MM.1S (cell line): Measurements from ENCODE around the gene SCAMP1.

ENCODE experiments used
- DNase-seq: peaks from one replicate; pipeline ENCODE4 v3.0.0-alpha.2; 2015
- H2AFZ ChIP-seq: fragments of 300-600 bp; sonication (generic); 2 replicates; pipeline ENCODE4 v1.6.0; 2016; ENCODE audit warnings: antibody characterized with exemption, low read length
- H3F3A ChIP-seq: fragments of 300-600 bp; sonication (generic); 2 replicates; pipeline ENCODE4 v1.6.1; 2016; ENCODE audit warnings: mild to moderate bottlenecking, antibody characterized with exemption, low read length, moderate library complexity, mixed read lengths; ENCODE audit not compliant: insufficient read depth
- H3K27ac ChIP-seq: fragments of 300-600 bp; sonication (generic); 2 replicates; pipeline ENCODE4 v1.5.1; 2016; ENCODE audit warnings: mild to moderate bottlenecking, low read length
- H3K27me3 ChIP-seq: fragments of 300-600 bp; sonication (generic); replicated peaks from 2 replicates; pipeline ENCODE4 v1.6.0; 2016; ENCODE audit warnings: low read length; ENCODE audit not compliant: insufficient read depth
- H3K36me3 ChIP-seq: fragments of 300-600 bp; sonication (generic); replicated peaks from 2 replicates; pipeline ENCODE4 v1.6.1; 2016; ENCODE audit warnings: mild to moderate bottlenecking, low read length, mixed read lengths; ENCODE audit not compliant: insufficient read depth
- H3K4me1 ChIP-seq: fragments of 300-600 bp; sonication (generic); 2 replicates; pipeline ENCODE4 v1.6.1; 2016; ENCODE audit warnings: low read length, mixed read lengths
- H3K4me2 ChIP-seq: fragments of 300-600 bp; sonication (generic); 2 replicates; pipeline ENCODE4 v1.6.0; 2016; ENCODE audit warnings: low read depth, low read length
- H3K4me3 ChIP-seq: fragments of 300-600 bp; sonication (generic); 2 replicates; pipeline ENCODE4 v1.5.1; 2016; ENCODE audit warnings: low read length, mixed read lengths
- H3K79me2 ChIP-seq: fragments of 300-600 bp; sonication (generic); 2 replicates; pipeline ENCODE4 v1.6.1; 2016; ENCODE audit warnings: mixed run types, low read length, mixed read lengths
- H3K9ac ChIP-seq: fragments of 300-600 bp; sonication (generic); 2 replicates; pipeline ENCODE4 v1.6.1; 2016; ENCODE audit warnings: low read length, mixed read lengths
- H3K9me2 ChIP-seq: fragments of 300-600 bp; sonication (generic); replicated peaks from 2 replicates; pipeline ENCODE4 v1.6.1; 2016; ENCODE audit warnings: mild to moderate bottlenecking, low read length, mixed read lengths; ENCODE audit not compliant: insufficient read depth
- H3K9me3 ChIP-seq: fragments of 300-600 bp; sonication (generic); replicated peaks from 2 replicates; pipeline ENCODE4 v1.6.1; 2016; ENCODE audit warnings: mild to moderate bottlenecking, low read length, mixed read lengths; ENCODE audit not compliant: insufficient read depth
- H4K20me1 ChIP-seq: fragments of 300-600 bp; sonication (generic); 2 replicates; pipeline ENCODE4 v1.6.1; 2016; ENCODE audit warnings: mild to moderate bottlenecking, low read length, moderate library complexity, mixed read lengths; ENCODE audit not compliant: insufficient read depth
- EZH2 ChIP-seq: fragments of 300-600 bp; sonication (generic); optimal IDR thresholded peaks from 2 replicates; pipeline ENCODE3; 2017; ENCODE audit warnings: low read depth, mild to moderate bottlenecking, antibody characterized with exemption, low read length, mixed read lengths
- EZH2phosphoT487 ChIP-seq: fragments of 300-600 bp; sonication (generic); IDR thresholded peaks from 2 replicates; pipeline ENCODE4 v1.6.1; 2018; ENCODE audit warnings: antibody characterized with exemption, low read length
- TF ChIP-seq, protein P1 (sequence below): fragments of 300-600 bp; sonication (generic); IDR thresholded peaks from 2 replicates; pipeline ENCODE4 v1.5.1; 2016; ENCODE audit warnings: antibody characterized with exemption, low read length, mixed read lengths

SCAMP1 gene

GRCh38 chr5:78500871-78501270 is 140.5 kb downstream of the SCAMP1 start:
- H3K27ac ChIP-seq: no peak overlapping the region
- TF ChIP-seq EZH2phosphoT487: no peak
- H3K4me2 ChIP-seq: no peak overlapping the region
- no peaks in the 10 kb centered on the region for H4K20me1 ChIP-seq
- H3K4me1 ChIP-seq: peaks cover 17% of the 10 kb centered on the region
- H3K9me2 ChIP-seq: no peaks in the 10 kb centered on the region
- no peak overlapping the region for H3K9ac ChIP-seq
- H3K79me2 ChIP-seq: no peaks in the 10 kb centered on the region
- no peak overlapping the region for H2AFZ ChIP-seq
- no peak for DNase-seq
- no peaks in the 10 kb centered on the region for H3F3A ChIP-seq
- H3K4me3 ChIP-seq: no peak overlapping the region
- no peaks in the 10 kb centered on the region for H3K9me3 ChIP-seq
- no peaks in the 10 kb centered on the region for H3K36me3 ChIP-seq
- no peaks in the 10 kb centered on the region for H3K27me3 ChIP-seq

GRCh38 chr5:78501411-78502352 is 141.3 kb downstream of the SCAMP1 start:
- Histone ChIP-seq H3F3A (no peaks in the 10 kb centered on the region), H3K27me3 (no peaks in the 10 kb centered on the region), H2AFZ (no peak overlapping the region), H3K4me3 (no peak overlapping the region), H3K9ac (no peak overlapping the region), H4K20me1 (no peaks in the 10 kb centered on the region), H3K36me3 (no peaks in the 10 kb centered on the region), H3K4me1 (peaks cover 14% of the 10 kb centered on the region), H3K79me2 (no peaks in the 10 kb centered on the region), H3K9me3 (no peaks in the 10 kb centered on the region), H3K4me2 (no peak overlapping the region), H3K27ac (no peak overlapping the region), H3K9me2 (no peaks in the 10 kb centered on the region)
- TF ChIP-seq EZH2phosphoT487 (no peak), EZH2 (no peak)
- TF ChIP-seq, protein P1, sequence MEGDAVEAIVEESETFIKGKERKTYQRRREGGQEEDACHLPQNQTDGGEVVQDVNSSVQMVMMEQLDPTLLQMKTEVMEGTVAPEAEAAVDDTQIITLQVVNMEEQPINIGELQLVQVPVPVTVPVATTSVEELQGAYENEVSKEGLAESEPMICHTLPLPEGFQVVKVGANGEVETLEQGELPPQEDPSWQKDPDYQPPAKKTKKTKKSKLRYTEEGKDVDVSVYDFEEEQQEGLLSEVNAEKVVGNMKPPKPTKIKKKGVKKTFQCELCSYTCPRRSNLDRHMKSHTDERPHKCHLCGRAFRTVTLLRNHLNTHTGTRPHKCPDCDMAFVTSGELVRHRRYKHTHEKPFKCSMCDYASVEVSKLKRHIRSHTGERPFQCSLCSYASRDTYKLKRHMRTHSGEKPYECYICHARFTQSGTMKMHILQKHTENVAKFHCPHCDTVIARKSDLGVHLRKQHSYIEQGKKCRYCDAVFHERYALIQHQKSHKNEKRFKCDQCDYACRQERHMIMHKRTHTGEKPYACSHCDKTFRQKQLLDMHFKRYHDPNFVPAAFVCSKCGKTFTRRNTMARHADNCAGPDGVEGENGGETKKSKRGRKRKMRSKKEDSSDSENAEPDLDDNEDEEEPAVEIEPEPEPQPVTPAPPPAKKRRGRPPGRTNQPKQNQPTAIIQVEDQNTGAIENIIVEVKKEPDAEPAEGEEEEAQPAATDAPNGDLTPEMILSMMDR: no peak
- DNase-seq: no peak

GRCh38 chr5:78503958-78504653 is 143.7 kb downstream of the SCAMP1 start:
- DNase-seq: no peak
- Histone ChIP-seq H3K79me2 (no peaks in the 10 kb centered on the region), H3K9me3 (no peaks in the 10 kb centered on the region), H3K27me3 (no peaks in the 10 kb centered on the region), H3K9ac (no peak overlapping the region), H3F3A (no peaks in the 10 kb centered on the region), H3K4me2 (no peak overlapping the region), H3K4me1 (no peaks in the 10 kb centered on the region), H3K27ac (no peak overlapping the region), H3K4me3 (no peak overlapping the region), H3K9me2 (no peaks in the 10 kb centered on the region), H2AFZ (no peak overlapping the region), H3K36me3 (no peaks in the 10 kb centered on the region), H4K20me1 (no peaks in the 10 kb centered on the region)
- no peak for TF ChIP-seq EZH2

- Histone ChIP-seq H3K27me3 (no peaks in the 10 kb centered on the region), H2AFZ (no peak overlapping the region), H3K4me2 (no peak overlapping the region), H3K4me3 (no peak overlapping the region), H3K9me3 (no peaks in the 10 kb centered on the region), H3K9ac (no peak overlapping the region), H3K27ac (no peak overlapping the region), H3K36me3 (no peaks in the 10 kb centered on the region), H3K79me2 (no peaks in the 10 kb centered on the region), H3F3A (no peaks in the 10 kb centered on the region), H3K9me2 (no peaks in the 10 kb centered on the region), H4K20me1 (no peaks in the 10 kb centered on the region), H3K4me1 (no peaks in the 10 kb centered on the region)
- TF ChIP-seq, protein P1: no peak
- TF ChIP-seq EZH2 (no peak), EZH2phosphoT487 (no peak)
- no peak for DNase-seq
Measured at GRCh38 chr5:78504704-78505677, 144.6 kb downstream of the SCAMP1 start.
